NCI-H1930 (cell line): ENCODE measurements around the gene EEPD1.

ENCODE experiments used
- DNase-seq, 2 experiments: peaks; one replicate each; lab custom pipeline; 2025; lab: John Stamatoyannopoulos, UW

Gene EEPD1

GRCh38 chr7:36300696-36301350, 147.8 kb downstream of the EEPD1 start:
- no peak for DNase-seq

GRCh38 chr7:36301914-36302771, 149.1 kb downstream of the EEPD1 start:
- no peak for DNase-seq

- no peak for DNase-seq
These were observed 150.4 kb downstream of the EEPD1 start for GRCh38 chr7:36303202-36304098.

- no peak for DNase-seq
These were observed 151.0 kb downstream of the EEPD1 start for GRCh38 chr7:36304099-36304425.

GRCh38 chr7:36305226-36305625, 152.2 kb downstream of the EEPD1 start:
- DNase-seq, result no peak

DNA sequence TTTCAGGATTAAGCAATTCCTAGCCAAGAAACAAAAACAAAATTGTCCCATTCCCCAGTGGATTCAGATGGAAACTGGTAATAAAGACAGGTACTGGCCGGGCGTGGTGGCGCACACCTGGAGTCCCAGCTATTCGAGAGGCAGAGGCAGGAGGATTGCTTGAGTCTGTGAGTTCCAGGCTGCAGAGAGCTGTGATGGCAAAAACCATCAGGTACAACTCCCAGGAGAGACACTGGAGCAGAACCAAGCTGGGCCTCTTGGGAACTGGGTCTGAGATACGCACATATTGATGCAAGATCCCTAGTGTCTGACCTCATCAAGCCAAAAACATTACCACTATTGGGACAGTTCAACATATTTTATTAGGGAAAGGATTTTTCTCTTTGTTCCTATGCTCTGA, 152.6 kb downstream of the EEPD1 start:
- no peak for DNase-seq

- DNase-seq, result no peak
These were observed 153.2 kb downstream of the EEPD1 start for GRCh38 chr7:36306222-36306621.

DNA sequence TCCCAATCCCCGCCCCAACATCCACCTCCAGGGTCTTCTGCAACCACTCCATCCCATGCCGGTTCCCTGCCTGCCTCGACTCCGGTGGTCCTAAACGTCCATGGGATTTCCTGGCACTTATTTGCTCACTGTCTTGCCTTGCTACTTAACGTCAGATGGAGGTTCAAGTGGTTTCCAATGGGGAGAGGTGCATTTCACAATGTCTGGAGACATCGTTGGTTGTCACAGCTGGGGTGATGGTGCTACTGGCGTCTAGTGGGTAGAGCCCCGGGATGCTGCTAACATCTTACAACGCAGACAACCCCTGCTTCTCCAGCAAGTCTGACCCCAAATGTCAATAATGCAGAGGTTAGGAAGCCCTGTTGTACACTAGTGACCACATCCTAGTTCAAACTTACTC, 153.7 kb downstream of the EEPD1 start:
- no peak for DNase-seq

- no peak for DNase-seq
These were observed 155.0 kb downstream of the EEPD1 start for GRCh38 chr7:36308031-36308430.

DNA sequence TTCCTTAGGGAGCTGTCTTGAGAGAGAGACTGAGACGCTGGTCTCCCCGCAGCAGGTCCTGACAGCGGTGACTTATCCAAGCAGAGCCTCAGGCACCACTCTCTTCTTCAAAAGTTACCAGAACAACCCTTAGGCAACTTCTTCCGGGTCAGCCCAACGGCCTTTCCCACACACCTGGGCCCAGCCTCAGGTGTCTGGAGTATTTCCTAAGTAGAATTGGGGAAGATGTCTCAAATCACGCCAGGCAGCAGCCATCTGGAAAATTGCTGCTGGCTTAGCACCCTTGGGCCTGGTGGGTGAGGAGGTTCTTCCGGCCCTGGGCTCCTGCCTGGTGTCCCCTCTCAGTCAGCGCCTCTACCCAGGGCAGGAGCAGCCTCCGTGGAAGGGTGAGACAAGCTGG, 156.2 kb downstream of the EEPD1 start:
- no peak for DNase-seq

- no peak for DNase-seq
These were observed 156.7 kb downstream of the EEPD1 start for GRCh38 chr7:36309716-36310115.

GRCh38 chr7:36310897-36311296, 157.8 kb downstream of the EEPD1 start:
- no peak for DNase-seq

GRCh38 chr7:36311539-36311938, 158.5 kb downstream of the EEPD1 start:
- no peak for DNase-seq

- DNase-seq, result no peak
These were observed 159.2 kb downstream of the EEPD1 start for GRCh38 chr7:36312064-36312914.

GRCh38 chr7:36312915-36313334, 159.9 kb downstream of the EEPD1 start:
- DNase-seq, result no peak

DNA sequence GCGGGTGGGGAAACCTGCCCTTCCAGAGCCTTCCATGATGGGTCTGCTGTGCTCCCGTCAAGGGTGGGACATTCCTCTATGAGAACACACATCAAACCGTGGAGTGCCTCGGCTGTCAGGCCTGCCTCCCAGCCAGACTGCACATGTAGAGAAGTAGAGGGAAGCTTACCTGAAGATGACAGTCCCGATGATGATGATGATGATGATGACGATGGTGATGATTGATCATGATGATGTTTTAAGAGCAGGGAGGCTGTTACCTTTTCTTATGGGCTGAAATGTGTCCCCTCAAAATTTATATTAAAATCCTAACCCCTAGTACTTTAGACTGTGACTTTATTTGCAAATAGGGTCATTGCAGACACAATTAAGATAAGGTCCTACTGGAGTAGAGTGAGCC, 160.6 kb downstream of the EEPD1 start:
- DNase-seq, result no peak

GRCh38 chr7:36314491-36314890, 161.4 kb downstream of the EEPD1 start:
- no peak for DNase-seq

DNA sequence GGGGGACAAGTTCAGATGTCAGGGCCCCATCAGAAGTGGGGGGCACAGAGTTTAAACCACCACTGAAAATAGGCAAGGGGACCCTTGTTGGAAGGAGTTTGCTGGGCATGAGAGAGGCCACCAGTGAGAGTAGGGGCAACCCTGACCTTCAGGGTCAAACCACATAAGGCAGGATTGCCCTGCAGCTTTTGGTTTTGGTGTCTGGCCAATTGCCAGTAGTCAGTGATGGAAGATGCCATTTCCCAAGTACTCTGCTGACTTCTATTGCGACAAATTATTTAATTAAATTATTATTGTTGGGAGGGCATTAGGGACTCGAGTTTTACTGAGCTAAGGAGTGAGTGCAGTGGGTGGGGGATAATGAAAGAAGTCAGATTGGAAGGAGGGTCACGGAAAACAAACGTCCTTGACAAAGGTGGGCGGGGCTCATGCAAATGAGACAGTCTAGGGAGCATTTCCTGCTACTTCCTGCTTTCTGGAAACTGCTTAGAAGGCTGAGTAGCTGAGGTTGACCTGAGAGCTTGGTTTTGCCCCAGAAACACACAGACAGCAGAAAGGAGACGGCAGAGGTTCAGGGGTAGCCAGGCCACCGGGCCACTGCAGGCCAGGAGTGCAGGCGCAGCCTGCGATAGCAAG, 162.4 kb downstream of the EEPD1 start:
- DNase-seq, result no peak

DNA sequence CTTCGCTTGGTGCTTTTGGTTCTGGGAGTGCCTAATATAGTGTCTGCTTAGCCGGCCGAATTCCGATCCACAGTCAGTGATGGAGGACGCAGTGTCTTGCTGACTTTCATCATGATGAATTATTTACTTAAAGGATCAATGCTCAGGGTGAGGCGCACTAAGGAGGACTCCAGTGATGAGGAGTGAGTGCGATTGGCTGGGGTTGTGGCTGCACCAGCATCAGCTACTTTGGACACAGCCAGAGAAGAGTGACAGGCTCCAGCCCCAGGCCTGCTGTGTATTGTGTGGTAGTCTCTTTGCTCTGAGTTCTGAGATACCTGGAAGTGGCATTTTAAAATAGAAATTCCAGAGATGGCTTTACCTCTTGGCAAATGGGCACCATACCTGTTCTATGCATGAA, 163.3 kb downstream of the EEPD1 start:
- DNase-seq, result no peak

DNA sequence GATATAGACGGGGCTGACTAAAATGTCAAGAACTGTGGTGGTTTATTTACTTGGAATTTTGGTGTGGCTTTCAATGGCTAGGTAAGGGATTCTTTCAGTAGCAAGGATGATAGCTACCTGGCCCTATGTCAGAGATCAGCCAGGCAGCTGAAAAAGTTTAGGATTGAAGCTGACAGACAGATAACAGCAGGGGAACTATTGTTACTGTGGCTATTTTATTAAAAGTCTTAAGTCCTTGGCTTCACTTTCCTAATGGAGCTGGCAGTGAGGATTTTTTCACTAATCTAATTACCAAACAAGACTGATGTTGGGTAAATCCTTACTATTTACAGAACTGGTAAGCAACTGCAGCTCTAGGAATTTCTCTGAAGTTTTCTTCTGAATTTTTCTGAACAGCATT, 164.2 kb downstream of the EEPD1 start:
- no peak for DNase-seq

DNA sequence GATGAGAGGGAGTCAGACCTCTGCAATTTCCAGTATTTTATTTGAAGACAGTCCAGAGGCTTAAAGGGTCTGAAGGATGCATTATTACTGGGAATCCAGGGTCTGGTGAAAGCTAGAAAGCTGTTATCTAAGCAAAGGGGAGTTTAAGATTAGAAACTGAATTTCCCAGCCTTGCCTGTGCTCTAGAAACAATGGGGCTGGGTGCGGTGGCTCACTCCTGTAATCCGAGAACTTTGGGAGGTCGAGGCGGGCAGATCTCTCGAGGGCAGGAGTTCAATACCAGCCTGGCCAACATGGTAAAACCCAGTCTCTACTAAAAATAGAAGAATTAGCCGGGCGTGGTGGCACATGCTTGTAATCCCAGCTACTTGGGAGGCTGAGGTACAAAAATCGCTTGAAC, 165.1 kb downstream of the EEPD1 start:
- DNase-seq, result no peak
